Measurements from ENCODE around the gene C8A. TPM values are rescaled to one million over a fixed set of nuclear protein-coding genes. Genes with fewer than 3 reads are reported as not detected.

The C8A gene
- total and polyA plus RNA-seq, 2 of the 8 experiments (the other 6 are each of a cell fraction or from before 2014, with no cell fraction given) = not detected

- Histone ChIP-seq H2BK12ac (ENCODE audit: low read depth, low read length) (no peak overlapping the region), H3K23me2 (ENCODE audit: low read depth, low read length) (no peaks in the 10 kb centered on the region), H3K27ac (ENCODE audit: low read depth, low read length) (no peak overlapping the region), H3K14ac (ENCODE audit: insufficient read length) (no peak overlapping the region), H3K9ac (replicated peaks in 1 of 4; ENCODE audit: extremely low read depth in 1 of 4, low read depth in 3 of 4, low read length in 3 of 4) (no peak overlapping the region), H3K9me3 (ENCODE audit: insufficient read depth in 2 of 2, low read depth in 1 of 2, low read length in 1 of 2) (no peaks in the 10 kb centered on the region), H2BK20ac (ENCODE audit: low read length) (no peak overlapping the region), H3K36me3 (ENCODE audit: control insufficient read depth in 2 of 4, insufficient read depth in 4 of 4, low read length in 3 of 4) (no peaks in the 10 kb centered on the region), H3K4me3 (ENCODE audit: extremely low read depth in 1 of 4, insufficient read depth in 2 of 4, low read depth in 3 of 4, low read length in 4 of 4) (no peak overlapping the region), H2AK5ac (ENCODE audit: low read depth, low read length) (no peak overlapping the region), H3K79me2 (ENCODE audit: control insufficient read depth in 1 of 2, insufficient read depth in 2 of 2, low read length in 2 of 2) (no peaks in the 10 kb centered on the region), H4K8ac (ENCODE audit: extremely low read depth, insufficient read depth, low read length) (no peak overlapping the region), H4K20me1 (replicated peaks in 1 of 2; ENCODE audit: control insufficient read depth in 1 of 2, insufficient read depth in 2 of 2, low read length in 2 of 2) (no peaks in the 10 kb centered on the region), H3K4me1 (replicated peaks in 1 of 4; ENCODE audit: control insufficient read depth in 3 of 4, insufficient read depth in 4 of 4, low read length in 3 of 4) (no peaks in the 10 kb centered on the region), H3K79me1 (ENCODE audit: low read depth, low read length) (no peaks in the 10 kb centered on the region), H2AFZ (ENCODE audit: low read length) (no peak overlapping the region), H3K23ac (ENCODE audit: insufficient read length) (no peak overlapping the region), H2BK5ac (ENCODE audit: low read depth, low read length) (no peak overlapping the region), H2BK120ac (replicated peaks; ENCODE audit: low read depth, low read length) (no peak overlapping the region), H4K5ac (ENCODE audit: insufficient read length, low read depth, low read length) (no peak overlapping the region), H3K56ac (replicated peaks; ENCODE audit: insufficient read length, low read depth, low read length) (no peak overlapping the region), H3K18ac (ENCODE audit: extremely low read depth, low read length) (no peak overlapping the region; the same call in 1 of the 2 replicates), H3K4ac (replicated peaks; ENCODE audit: insufficient read length, low read depth, low read length) (no peak overlapping the region), H3K4me2 (ENCODE audit: insufficient read depth in 1 of 2, low read depth in 2 of 2, low read length in 2 of 2) (no peak overlapping the region), H2BK15ac (ENCODE audit: low read length) (no peak overlapping the region), H3K27me3 (replicated peaks in 1 of 4; ENCODE audit: control insufficient read depth in 3 of 4, extremely low read depth in 1 of 4, insufficient read depth in 3 of 4, low read length in 3 of 4) (peaks cover 0 to 2% (median 0%) of the 10 kb centered on the region in 4 experiments; a peak in 1 of 7 replicates), H4K91ac (replicated peaks; ENCODE audit: insufficient read length, low read length) (no peak overlapping the region)
- CTCF ChIA-PET (ENCODE audit: partially characterized antibody) = interaction anchor here (0.6 to 10.8 kb wide), 37 partner anchors 11 to 1476 kb away, joined by 3 to 193 read pairs (median 3); partner anchors contain the start of gene C8B
- TF ChIP-seq, protein P1, sequence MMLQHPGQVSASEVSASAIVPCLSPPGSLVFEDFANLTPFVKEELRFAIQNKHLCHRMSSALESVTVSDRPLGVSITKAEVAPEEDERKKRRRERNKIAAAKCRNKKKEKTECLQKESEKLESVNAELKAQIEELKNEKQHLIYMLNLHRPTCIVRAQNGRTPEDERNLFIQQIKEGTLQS (IDR thresholded peaks at IDR 0.05; ENCODE audit: insufficient read depth, low read depth, low read length) = 0 out of 2 replicates have a peak, but pooled peaks have one; percentile 7
- TF ChIP-seq RAD21 (IDR thresholded peaks at IDR 0.05 in 1 of 2, conservative IDR thresholded peaks at IDR 0.05 in 1 of 2; ENCODE audit: low read depth in 2 of 2, low read length in 2 of 2) = peak; percentile 98
- no peak for TF ChIP-seq NANOG (IDR thresholded peaks at IDR 0.05; ENCODE audit: insufficient read depth, low read depth, low read length, poor library complexity, severe bottlenecking)
- TF ChIP-seq, protein P2, sequence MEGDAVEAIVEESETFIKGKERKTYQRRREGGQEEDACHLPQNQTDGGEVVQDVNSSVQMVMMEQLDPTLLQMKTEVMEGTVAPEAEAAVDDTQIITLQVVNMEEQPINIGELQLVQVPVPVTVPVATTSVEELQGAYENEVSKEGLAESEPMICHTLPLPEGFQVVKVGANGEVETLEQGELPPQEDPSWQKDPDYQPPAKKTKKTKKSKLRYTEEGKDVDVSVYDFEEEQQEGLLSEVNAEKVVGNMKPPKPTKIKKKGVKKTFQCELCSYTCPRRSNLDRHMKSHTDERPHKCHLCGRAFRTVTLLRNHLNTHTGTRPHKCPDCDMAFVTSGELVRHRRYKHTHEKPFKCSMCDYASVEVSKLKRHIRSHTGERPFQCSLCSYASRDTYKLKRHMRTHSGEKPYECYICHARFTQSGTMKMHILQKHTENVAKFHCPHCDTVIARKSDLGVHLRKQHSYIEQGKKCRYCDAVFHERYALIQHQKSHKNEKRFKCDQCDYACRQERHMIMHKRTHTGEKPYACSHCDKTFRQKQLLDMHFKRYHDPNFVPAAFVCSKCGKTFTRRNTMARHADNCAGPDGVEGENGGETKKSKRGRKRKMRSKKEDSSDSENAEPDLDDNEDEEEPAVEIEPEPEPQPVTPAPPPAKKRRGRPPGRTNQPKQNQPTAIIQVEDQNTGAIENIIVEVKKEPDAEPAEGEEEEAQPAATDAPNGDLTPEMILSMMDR (IDR thresholded peaks at IDR 0.05; ENCODE audit: control extremely low read depth in 1 of 3, insufficient read depth in 1 of 3, low read depth in 1 of 3, low read length in 3 of 3) = peak; percentile 88 to 89 (median 89)
- POLR2A ChIA-PET (ENCODE audit: partially characterized antibody) = no interaction called here
- FAIRE-seq (peak; percentile 86), DNase-seq (ENCODE audit: low read depth in 1 of 2, low spot score in 2 of 2) (peak; percentile 46 to 81)
- WGBS, 2 experiments (ENCODE audit: extremely low coverage in 1 of 2, insufficient coverage in 1 of 2, insufficient read length in 1 of 2, insufficient replicate concordance in 2 of 2, low coverage in 1 of 2, low lambda C conversion rate in 2 of 2, missing lambda C conversion rate in 1 of 2) = 38% methylated on average over 8 of the region's 8 CpGs; no CpG with 5 or more reads in 1 of the 2 experiments
Observed at GRCh38 chr1:56831871-56832693, 22.5 kb upstream of the C8A start.

All from H1 (cell line).